Neural crest cell (in vitro differentiated cells): ENCODE results near the gene HSD17B13. TPM values are rescaled to one million over a fixed set of nuclear protein-coding genes. Genes with fewer than 3 reads are reported as not detected.

Source experiments
- DNase-seq: peaks from one replicate; pipeline ENCODE4 v3.0.0; 2021; ENCODE audit warnings: low read depth, mixed read lengths, low spot score
- H3K27ac Mint-ChIP-seq: one replicate; pipeline ENCODE4 v1.8.0; 2021; ENCODE audit warnings: mild to moderate bottlenecking, mixed read lengths; ENCODE audit not compliant: unreplicated experiment
- H3K27me3 Mint-ChIP-seq: 2 replicates; pipeline ENCODE4 v1.8.0; 2021; ENCODE audit warnings: low read depth, mild to moderate bottlenecking, mixed read lengths
- H3K36me3 Mint-ChIP-seq: 2 replicates; pipeline ENCODE4 v1.8.0; 2021; ENCODE audit warnings: low read depth, mild to moderate bottlenecking, mixed read lengths
- H3K4me1 Mint-ChIP-seq: 2 replicates; pipeline ENCODE4 v1.8.0; 2021; ENCODE audit warnings: mixed read lengths
- H3K4me3 Mint-ChIP-seq: one replicate; pipeline ENCODE4 v1.8.0; 2021; ENCODE audit warnings: mild to moderate bottlenecking, mixed read lengths
- H3K9me3 Mint-ChIP-seq: 2 replicates; pipeline ENCODE4 v1.8.0; 2021; ENCODE audit warnings: mixed read lengths
- CTCF ChIP-seq: fragments of 200-600 bp; sonication (generic); conservative IDR thresholded peaks from 2 replicates; pipeline ENCODE4 v1.5.0; 2021; ENCODE audit warnings: antibody characterized with exemption, mild to moderate bottlenecking
- long read RNA-seq: library from polyadenylated mRNA; unstranded; transcript quantifications from one replicate; pipeline ENCODE4 v2.0.0, GENCODE V29; 2020
- total RNA-seq: library from RNA; stranded (reverse); gene quantifications from 2 replicates; pipeline ENCODE4 v1.2.1, GENCODE V29; 2021

Gene HSD17B13
- total RNA-seq, result not detected in 2 replicates
- long read RNA-seq, result 0 reads

GRCh38 chr4:87322754-87323153 is at the start of gene HSD17B13:
Gene HSD17B13, minus strand, starts transcription at chr4:87322882. Its CDS starts 41 bp downstream, at chr4:87322841.
- TF ChIP-seq CTCF, result no peak
- H3K36me3 Mint-ChIP-seq, result no peaks in the 10 kb centered on the region
- H3K9me3 Mint-ChIP-seq, result no peaks in the 10 kb centered on the region
- H3K27me3 Mint-ChIP-seq, result no peaks in the 10 kb centered on the region
- no peaks in the 10 kb centered on the region for H3K4me1 Mint-ChIP-seq
- no peak for DNase-seq
- H3K27ac Mint-ChIP-seq, result no peak within 1 kb of the TSS
- no peak within 1 kb of the TSS for H3K4me3 Mint-ChIP-seq

GRCh38 chr4:87370068-87370467 is 47.4 kb upstream of the HSD17B13 start:
- no peak for TF ChIP-seq CTCF
- Mint-ChIP-seq H3K4me3 (no peak overlapping the region), H3K36me3 (peaks cover 32% of the 10 kb centered on the region), H3K9me3 (peaks cover 2% of the 10 kb centered on the region), H3K27ac (no peak overlapping the region), H3K27me3 (no peaks in the 10 kb centered on the region), H3K4me1 (no peaks in the 10 kb centered on the region)
- DNase-seq, result no peak

GRCh38 chr4:87366521-87367162 is 44.0 kb upstream of the HSD17B13 start:
- peaks cover 2% of the 10 kb centered on the region for H3K9me3 Mint-ChIP-seq
- H3K4me3 Mint-ChIP-seq, result no peak overlapping the region
- no peak for DNase-seq
- no peaks in the 10 kb centered on the region for H3K27me3 Mint-ChIP-seq
- peaks cover 35% of the 10 kb centered on the region for H3K36me3 Mint-ChIP-seq
- no peaks in the 10 kb centered on the region for H3K4me1 Mint-ChIP-seq
- no peak for TF ChIP-seq CTCF
- no peak overlapping the region for H3K27ac Mint-ChIP-seq

- no peak overlapping the region for H3K4me3 Mint-ChIP-seq
- peaks cover 2% of the 10 kb centered on the region for H3K9me3 Mint-ChIP-seq
- TF ChIP-seq CTCF, result no peak
- peaks cover 3% of the 10 kb centered on the region for H3K4me1 Mint-ChIP-seq
- peaks cover 29% of the 10 kb centered on the region for H3K36me3 Mint-ChIP-seq
- DNase-seq, result no peak
- no peak overlapping the region for H3K27ac Mint-ChIP-seq
- H3K27me3 Mint-ChIP-seq, result no peaks in the 10 kb centered on the region
Measured at GRCh38 chr4:87365348-87365747, 42.7 kb upstream of the HSD17B13 start.

GRCh38 chr4:87363552-87363951 is 40.9 kb upstream of the HSD17B13 start:
- Mint-ChIP-seq H3K4me1 (peaks cover 6% of the 10 kb centered on the region), H3K4me3 (no peak overlapping the region), H3K27ac (no peak overlapping the region), H3K36me3 (peaks cover 25% of the 10 kb centered on the region), H3K9me3 (peaks cover 2% of the 10 kb centered on the region), H3K27me3 (no peaks in the 10 kb centered on the region)
- TF ChIP-seq CTCF, result no peak
- no peak for DNase-seq
